Lung (tissue), 12 donors: ENCODE data around the gene INHBE. TPM values are rescaled to one million over a fixed set of nuclear protein-coding genes. Genes with fewer than 3 reads are reported as not detected.

Experiments used
- ATAC-seq: fragments of 200-7000 bp; cut with Tn5 transposase; one replicate; pipeline ENCODE4 v1.9.1; 2020; ENCODE audit warnings: moderate number of reproducible peaks; ENCODE audit not compliant: insufficient read depth, low FRiP score
- DNase-seq, 3 donors: peaks; one replicate each; pipeline ENCODE4 v3.0.0-alpha.2; 2013 to 2017
- H3K27ac ChIP-seq, 2 donors: one replicate each; pipeline ENCODE4 v1.5.1; 2013; ENCODE audit warnings: mild to moderate bottlenecking in 2 of 2, moderate library complexity in 2 of 2, control low read depth in 1 of 2, inconsistent platforms in 1 of 2, low read depth in 1 of 2, low read length in 1 of 2
- H3K27me3 ChIP-seq, 3 donors: one replicate each; pipeline ENCODE4 v1.5.1; 2013; ENCODE audit warnings: low read length in 2 of 3; ENCODE audit not compliant: control insufficient read depth in 3 of 3, insufficient read depth in 3 of 3
- H3K36me3 ChIP-seq, 4 donors: one replicate each; pipeline ENCODE4 v1.5.1; 2013; ENCODE audit warnings: low read length in 4 of 4, mild to moderate bottlenecking in 1 of 4, moderate library complexity in 1 of 4; ENCODE audit not compliant: control insufficient read depth in 4 of 4, insufficient read depth in 4 of 4
- H3K4me1 ChIP-seq, 5 donors: one replicate each; pipeline ENCODE4 v1.5.1; 2013; ENCODE audit warnings: low read length in 5 of 5, mild to moderate bottlenecking in 2 of 5, moderate library complexity in 1 of 5; ENCODE audit not compliant: control insufficient read depth in 5 of 5, insufficient read depth in 5 of 5
- H3K4me3 ChIP-seq: one replicate; pipeline ENCODE4 v1.5.1; 2013; ENCODE audit warnings: mild to moderate bottlenecking, control low read depth, moderate library complexity
- H3K9ac ChIP-seq, 2 donors: one replicate each; pipeline ENCODE4 v1.5.1; 2013; ENCODE audit warnings: low read length in 2 of 2, control low read depth in 1 of 2; ENCODE audit not compliant: insufficient read depth in 1 of 2
- H3K9me3 ChIP-seq, 4 donors: one replicate each; pipeline ENCODE4 v1.5.1; 2013; ENCODE audit warnings: low read length in 3 of 4, mild to moderate bottlenecking in 1 of 4, moderate library complexity in 1 of 4; ENCODE audit not compliant: control insufficient read depth in 4 of 4, insufficient read depth in 3 of 4
- CTCF ChIP-seq: IDR thresholded peaks from 2 replicates; pipeline ENCODE4 v1.5.1; 2012; ENCODE audit warnings: mild to moderate bottlenecking; ENCODE audit errors: control extremely low read depth, extremely low read depth
- WGBS, 2 donors: extraction: QIAGEN DNeasy Blood & Tissue Kit; methylation state at CpG; one replicate each; pipeline ENCODE4 v1.1.7; 2013; 5-methylcytosine and 5-hydroxymethylcytosine counted together
- polyA plus RNA-seq, 2 donors: library from polyadenylated mRNA; stranded (reverse); fragments of 200-250 nt; gene quantifications; one replicate each; pipeline ENCODE4 v1.2.1, GENCODE V29; 2013
- total RNA-seq, 2 donors: library from RNA; depleted of rRNA in 1 of 2; stranded (reverse); fragments of >200 nt in 1 of 2; gene quantifications; one replicate each; pipeline ENCODE4 v1.2.1, GENCODE V29; 2014 to 2021
- donor health status: control.
- donor health status: control.
- donor health status: Bipolar disorder and iron deficiency.
- donor health status: healthy.
- donor health status: DM: yes; HTN: yes; CAD: no.

Gene INHBE
- total and polyA plus RNA-seq, 4 donors: 0.12 TPM; not detected in 3

- H3K4me1 ChIP-seq: no peaks in the 10 kb centered on the region
- no peaks in the 10 kb centered on the region for H3K36me3 ChIP-seq
- 82 to 88% methylated on average over 5 of the region's 5 CpGs for WGBS, 2 donors
- no peak for ATAC-seq
- H3K9ac ChIP-seq: no peak overlapping the region
- TF ChIP-seq CTCF: no peak
- H3K27ac ChIP-seq: no peak overlapping the region
- H3K27me3 ChIP-seq: no peaks in the 10 kb centered on the region
- H3K9me3 ChIP-seq: no peaks in the 10 kb centered on the region
- H3K4me3 ChIP-seq: no peak overlapping the region
- DNase-seq: no peak
Measured at GRCh38 chr12:57444744-57445143, 10.4 kb upstream of the INHBE start.

- ATAC-seq: no peak
Measured at GRCh38 chr12:57446292-57446960, 8.7 kb upstream of the INHBE start.

GRCh38 chr12:57448669-57449068, 6.4 kb upstream of the INHBE start:
- 73 to 82% methylated on average over 2 of the region's 2 CpGs for WGBS, 2 donors
- no peak for DNase-seq

More at GRCh38 chr12:57446292-57446960, 8.7 kb upstream of the INHBE start:
- no peak for TF ChIP-seq CTCF
- H3K9ac ChIP-seq: no peak overlapping the region
- no peak overlapping the region for H3K27ac ChIP-seq
- H3K36me3 ChIP-seq: no peaks in the 10 kb centered on the region
- no peaks in the 10 kb centered on the region for H3K4me1 ChIP-seq
- H3K9me3 ChIP-seq: no peaks in the 10 kb centered on the region
- H3K4me3 ChIP-seq: no peak overlapping the region
- no peak for DNase-seq
- 95 to 97% methylated on average over 6 of the region's 6 CpGs for WGBS, 2 donors
- H3K27me3 ChIP-seq: no peaks in the 10 kb centered on the region

More at GRCh38 chr12:57448669-57449068, 6.4 kb upstream of the INHBE start:
- no peaks in the 10 kb centered on the region for H3K9me3 ChIP-seq
- no peak overlapping the region for H3K4me3 ChIP-seq
- ATAC-seq: no peak
- H3K36me3 ChIP-seq: no peaks in the 10 kb centered on the region
- no peak overlapping the region for H3K27ac ChIP-seq
- no peak overlapping the region for H3K9ac ChIP-seq
- no peaks in the 10 kb centered on the region for H3K4me1 ChIP-seq
- no peaks in the 10 kb centered on the region for H3K27me3 ChIP-seq
- TF ChIP-seq CTCF: no peak
